Measurements from ENCODE around the gene PLA2G4E.

PLA2G4E gene

GRCh38 chr15:41996921-41997592 is 23.8 kb downstream of the PLA2G4E start:
- no peaks in the 10 kb centered on the region for H3K27me3 ChIP-seq (replicated peaks; ENCODE audit: control insufficient read depth, insufficient read depth, low read length)
- DNase-seq (ENCODE audit: extremely low read depth, insufficient read length), result no peak

GRCh38 chr15:41996376-41996775 is 24.5 kb downstream of the PLA2G4E start:
- Histone ChIP-seq H3K36me3 (ENCODE audit: control insufficient read depth, insufficient read depth, low read length) (no peaks in the 10 kb centered on the region), H3K27me3 (replicated peaks; ENCODE audit: control insufficient read depth, insufficient read depth, low read length) (no peaks in the 10 kb centered on the region), H3K4me3 (replicated peaks; ENCODE audit: low read depth, low read length) (no peak overlapping the region)
- no peak for DNase-seq (ENCODE audit: extremely low read depth, insufficient read length)
- TF ChIP-seq CTCF (IDR thresholded peaks at IDR 0.05; ENCODE audit: insufficient read depth, low read length, poor library complexity, severe bottlenecking), result no peak

More at GRCh38 chr15:41996921-41997592, 23.8 kb downstream of the PLA2G4E start:
- TF ChIP-seq CTCF (IDR thresholded peaks at IDR 0.05; ENCODE audit: insufficient read depth, low read length, poor library complexity, severe bottlenecking), result no peak
- H3K36me3 ChIP-seq (ENCODE audit: control insufficient read depth, insufficient read depth, low read length), result no peaks in the 10 kb centered on the region
- H3K4me3 ChIP-seq (replicated peaks; ENCODE audit: low read depth, low read length), result no peak overlapping the region

- DNase-seq (ENCODE audit: extremely low read depth, insufficient read length), result no peak
- H3K36me3 ChIP-seq (ENCODE audit: control insufficient read depth, insufficient read depth, low read length), result no peaks in the 10 kb centered on the region
- H3K27me3 ChIP-seq (replicated peaks; ENCODE audit: control insufficient read depth, insufficient read depth, low read length), result no peaks in the 10 kb centered on the region
- TF ChIP-seq CTCF (IDR thresholded peaks at IDR 0.05; ENCODE audit: insufficient read depth, low read length, poor library complexity, severe bottlenecking), result no peak
- no peak overlapping the region for H3K4me3 ChIP-seq (replicated peaks; ENCODE audit: low read depth, low read length)
Observed at GRCh38 chr15:41995476-41995855, 25.4 kb downstream of the PLA2G4E start.

GRCh38 chr15:41994772-41995475 is 25.9 kb downstream of the PLA2G4E start:
- no peak for TF ChIP-seq CTCF (IDR thresholded peaks at IDR 0.05; ENCODE audit: insufficient read depth, low read length, poor library complexity, severe bottlenecking)
- no peaks in the 10 kb centered on the region for H3K27me3 ChIP-seq (replicated peaks; ENCODE audit: control insufficient read depth, insufficient read depth, low read length)
- H3K4me3 ChIP-seq (replicated peaks; ENCODE audit: low read depth, low read length), result no peak overlapping the region
- no peak for DNase-seq (ENCODE audit: extremely low read depth, insufficient read length)
- no peaks in the 10 kb centered on the region for H3K36me3 ChIP-seq (ENCODE audit: control insufficient read depth, insufficient read depth, low read length)

- Histone ChIP-seq H3K27me3 (replicated peaks; ENCODE audit: control insufficient read depth, insufficient read depth, low read length) (no peaks in the 10 kb centered on the region), H3K4me3 (replicated peaks; ENCODE audit: low read depth, low read length) (no peak overlapping the region), H3K36me3 (ENCODE audit: control insufficient read depth, insufficient read depth, low read length) (no peaks in the 10 kb centered on the region)
- DNase-seq (ENCODE audit: extremely low read depth, insufficient read length), result no peak
- no peak for TF ChIP-seq CTCF (IDR thresholded peaks at IDR 0.05; ENCODE audit: insufficient read depth, low read length, poor library complexity, severe bottlenecking)
Observed at GRCh38 chr15:41994171-41994650, 26.6 kb downstream of the PLA2G4E start.
